GM18868 (cell line): ENCODE measurements around the gene HNRNPA1.

ENCODE experiments used
- ATAC-seq: cut with Tn5 transposase; IDR thresholded peaks from one replicate; pipeline ENCODE4 v1.9.1; 2021; ENCODE audit warnings: mild to moderate bottlenecking, moderate library complexity; ENCODE audit not compliant: unreplicated experiment

The HNRNPA1 gene

GRCh38 chr12:54333420-54334034 is 53.0 kb downstream of the HNRNPA1 start:
- no peak for ATAC-seq
